ENCODE measurements around the gene KIF5A. TPM values are rescaled to one million over a fixed set of nuclear protein-coding genes. Genes with fewer than 3 reads are reported as not detected.

Gene KIF5A
- total RNA-seq, 6 experiments from 2014 or later: 0.02 TPM; not detected in 5

MicroRNA genes within 50 kb of the gene (microRNA counts, 767-probe panel; counts per million panel counts)
- 237 counts per million for microRNA hsa-miR-616-3p

Small RNAs within 50 kb of the gene (microRNA-seq; reads per million reads assigned to microRNA genes)
- gene MIR616 (2.3 to 6.4 reads per million in 2 donors), gene MIR6758 (0 reads per million in 2 donors)

Small RNAs within 50 kb of the gene (small RNA-seq; reads per million reads assigned to genes)
- gene MIR616: 0.29 to 1.4 reads per million in 2 experiments

Other genes starting within 250 kb of the KIF5A start
- 10 to 100 TPM; 25.3 to 48.0 (median 35.9) TPM for gene R3HDM2, start 119.0 kb upstream of the KIF5A start, total RNA-seq
- 100 to 1,000 TPM in 1 of 6 experiments, 10 to 100 TPM in 5; 14.7 to 123 (median 63.6) TPM for gene INHBC, start 115.3 kb upstream of the KIF5A start, total RNA-seq
- 100 to 1,000 TPM in 4 of 6 experiments, 10 to 100 TPM in 2; 17.4 to 302 (median 150) TPM for gene INHBE, start 94.7 kb upstream of the KIF5A start, total RNA-seq
- under 1 TPM; 0.16 to 0.74 (median 0.55) TPM for gene GLI1, start 90.3 kb upstream of the KIF5A start, total RNA-seq
- gene ARHGAP9, start 70.2 kb upstream of the KIF5A start, total RNA-seq: 10 to 100 TPM in 1 of 6 experiments, 1 to 10 TPM in 5; 3.5 to 11.0 (median 6.8) TPM
- 10 to 100 TPM; 53.4 to 66.6 (median 60.4) TPM for gene MARS1, start 62.0 kb upstream of the KIF5A start, total RNA-seq
- 10 to 100 TPM; 11.3 to 26.7 (median 18.7) TPM for gene DDIT3, start 29.5 kb upstream of the KIF5A start, total RNA-seq
- 10 to 100 TPM in 5 of 6 experiments, 1 to 10 TPM in 1; 7.4 to 61.1 (median 39.3) TPM for gene MBD6, start 27.2 kb upstream of the KIF5A start, total RNA-seq
- gene DCTN2, start 2.9 kb upstream of the KIF5A start, total RNA-seq: 10 to 100 TPM; 28.4 to 80.0 (median 36.0) TPM
- 10 to 100 TPM; 11.3 to 27.6 (median 12.8) TPM for gene PIP4K2C, start 41.1 kb downstream of the KIF5A start, total RNA-seq
- 1 to 10 TPM in 5 of 6 experiments, under 1 TPM in 1; 0.86 to 2.7 (median 1.9) TPM for gene DTX3, start 54.8 kb downstream of the KIF5A start, total RNA-seq
- gene ARHGEF25, start 61.4 kb downstream of the KIF5A start, total RNA-seq: 1 to 10 TPM in 5 of 6 experiments, under 1 TPM in 1; 0.92 to 2.0 (median 1.3) TPM
- 1 to 10 TPM in 3 of 6 experiments, under 1 TPM in 3; 0.44 to 3.6 (median 0.78) TPM for gene B4GALNT1, start 83.2 kb downstream of the KIF5A start, total RNA-seq
- gene OS9, start 144.1 kb downstream of the KIF5A start, total RNA-seq: 100 to 1,000 TPM; 179 to 245 (median 210) TPM
- gene AGAP2, start 188.7 kb downstream of the KIF5A start, total RNA-seq: under 1 TPM; 0.26 to 0.87 (median 0.57) TPM
- gene TSPAN31, start 195.0 kb downstream of the KIF5A start, total RNA-seq: 10 to 100 TPM; 15.1 to 34.4 (median 20.6) TPM
- gene CDK4, start 202.3 kb downstream of the KIF5A start, total RNA-seq: 10 to 100 TPM; 23.3 to 47.3 (median 31.8) TPM
- gene MARCHF9, start 205.1 kb downstream of the KIF5A start, total RNA-seq: 1 to 10 TPM; 2.1 to 3.9 (median 3.3) TPM
- gene CYP27B1, start 217.0 kb downstream of the KIF5A start, total RNA-seq: 1 to 10 TPM in 3 of 6 experiments, under 1 TPM in 3; 0.25 to 1.4 (median 0.81) TPM
- 10 to 100 TPM in 5 of 6 experiments, 1 to 10 TPM in 1; 9.7 to 13.6 (median 10.3) TPM for gene METTL1, start 222.1 kb downstream of the KIF5A start, total RNA-seq
- 1 to 10 TPM; 3.2 to 5.5 (median 3.7) TPM for gene EEF1AKMT3, start 222.6 kb downstream of the KIF5A start, total RNA-seq
- 10 to 100 TPM; 25.6 to 40.2 (median 30.9) TPM for gene TSFM, start 232.7 kb downstream of the KIF5A start, total RNA-seq

All from right lobe of liver (tissue), 5 donors.